Retinal pigment epithelial cell (primary cell): ENCODE data around the gene DLG5.

Experiments
- DNase-seq: peaks from one replicate; pipeline ENCODE4 v3.0.0-alpha.2; 2010; ENCODE audit warnings: low read depth
- H3K4me3 ChIP-seq: 2 replicates; pipeline ENCODE4 v1.5.1; 2011; ENCODE audit warnings: mild to moderate bottlenecking, low read length, control low read depth, moderate library complexity
- TF ChIP-seq, protein P1 (sequence below): conservative IDR thresholded peaks from 2 replicates; pipeline ENCODE4 v1.5.1; 2011; ENCODE audit warnings: low read depth, low read length, control low read depth, inconsistent platforms

The DLG5 gene

DNA sequence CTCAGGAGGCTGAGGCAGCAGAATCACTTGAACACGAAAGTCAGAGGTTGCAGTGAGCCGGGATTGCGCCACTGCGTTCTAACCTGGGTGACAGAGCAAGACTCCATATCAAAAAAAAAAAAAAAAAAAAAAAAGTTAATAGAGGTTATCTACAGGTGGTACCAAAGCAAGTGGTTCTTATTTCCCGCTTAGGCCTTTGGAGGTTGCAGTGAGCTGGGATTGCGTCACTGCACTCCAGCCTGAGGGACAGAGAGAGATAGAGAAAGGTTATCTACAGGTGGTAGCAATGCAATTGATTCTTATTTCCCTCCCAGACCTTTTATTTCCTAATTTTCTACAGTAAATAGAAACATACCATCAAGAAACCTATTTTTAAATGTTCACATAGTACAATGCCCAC is 98.2 kb downstream of the DLG5 start:
- no peak overlapping the region for H3K4me3 ChIP-seq
- no peak for DNase-seq
- TF ChIP-seq, protein P1, sequence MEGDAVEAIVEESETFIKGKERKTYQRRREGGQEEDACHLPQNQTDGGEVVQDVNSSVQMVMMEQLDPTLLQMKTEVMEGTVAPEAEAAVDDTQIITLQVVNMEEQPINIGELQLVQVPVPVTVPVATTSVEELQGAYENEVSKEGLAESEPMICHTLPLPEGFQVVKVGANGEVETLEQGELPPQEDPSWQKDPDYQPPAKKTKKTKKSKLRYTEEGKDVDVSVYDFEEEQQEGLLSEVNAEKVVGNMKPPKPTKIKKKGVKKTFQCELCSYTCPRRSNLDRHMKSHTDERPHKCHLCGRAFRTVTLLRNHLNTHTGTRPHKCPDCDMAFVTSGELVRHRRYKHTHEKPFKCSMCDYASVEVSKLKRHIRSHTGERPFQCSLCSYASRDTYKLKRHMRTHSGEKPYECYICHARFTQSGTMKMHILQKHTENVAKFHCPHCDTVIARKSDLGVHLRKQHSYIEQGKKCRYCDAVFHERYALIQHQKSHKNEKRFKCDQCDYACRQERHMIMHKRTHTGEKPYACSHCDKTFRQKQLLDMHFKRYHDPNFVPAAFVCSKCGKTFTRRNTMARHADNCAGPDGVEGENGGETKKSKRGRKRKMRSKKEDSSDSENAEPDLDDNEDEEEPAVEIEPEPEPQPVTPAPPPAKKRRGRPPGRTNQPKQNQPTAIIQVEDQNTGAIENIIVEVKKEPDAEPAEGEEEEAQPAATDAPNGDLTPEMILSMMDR: no peak

DNA sequence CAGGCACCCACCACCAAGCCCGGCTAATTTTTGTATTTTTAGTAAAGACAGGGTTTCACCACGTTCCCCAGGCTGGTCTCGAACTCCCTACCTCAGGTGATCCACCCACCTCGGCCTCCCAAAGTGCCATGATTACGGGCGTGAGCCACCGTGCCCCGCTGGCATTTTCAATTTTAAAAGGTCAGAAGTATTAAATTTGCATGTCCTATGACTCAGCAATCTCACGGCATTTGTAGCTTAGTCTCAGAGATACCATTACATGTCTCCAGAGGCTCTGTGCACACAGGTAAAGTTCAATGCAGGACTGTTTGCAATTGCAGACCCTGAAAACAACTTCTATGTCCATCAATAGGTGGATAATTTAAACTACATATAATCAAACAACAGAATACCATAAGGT is 99.2 kb downstream of the DLG5 start:
- TF ChIP-seq, protein P1: no peak
- DNase-seq: no peak
- no peak overlapping the region for H3K4me3 ChIP-seq

DNA sequence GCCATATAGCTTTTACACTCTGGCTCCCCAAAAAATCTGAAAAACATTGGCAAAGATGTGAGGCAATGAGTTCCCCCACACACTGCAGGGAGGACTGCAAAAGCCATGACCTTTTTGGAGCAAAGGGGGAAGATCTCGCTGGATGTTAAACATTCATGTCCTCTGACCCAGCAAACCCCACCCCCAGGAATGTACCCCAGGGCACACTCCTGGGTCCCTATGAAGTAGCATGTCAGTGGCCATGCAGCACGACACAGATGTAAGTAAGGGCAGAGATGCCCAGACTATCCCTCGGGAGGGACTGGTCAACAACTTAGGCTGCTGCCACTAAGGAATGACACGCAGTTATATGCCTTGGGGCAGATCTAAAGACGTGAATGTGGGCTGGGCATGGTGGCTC is 100.6 kb downstream of the DLG5 start:
- H3K4me3 ChIP-seq: no peak overlapping the region
- TF ChIP-seq, protein P1: no peak
- no peak for DNase-seq

DNA sequence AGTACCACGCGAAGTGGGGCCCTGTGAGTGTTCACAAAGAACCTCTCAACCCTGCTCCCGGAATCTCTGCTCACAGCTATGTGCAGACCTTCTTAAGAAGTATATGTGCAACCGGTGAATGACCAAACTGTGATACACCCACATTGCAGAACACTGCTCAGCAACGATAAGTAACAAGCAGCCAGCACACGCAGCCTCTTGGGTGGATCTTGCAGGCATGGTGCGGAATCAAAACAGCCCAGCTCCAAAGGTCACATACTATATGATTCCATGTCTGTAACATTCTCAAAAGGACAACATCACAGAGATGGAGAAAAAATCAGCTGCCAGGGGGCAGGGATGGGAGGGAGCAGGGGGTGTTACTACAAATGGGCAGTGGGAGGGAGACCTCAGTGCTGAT is 101.6 kb downstream of the DLG5 start:
- no peak for DNase-seq
- no peak overlapping the region for H3K4me3 ChIP-seq
- TF ChIP-seq, protein P1: no peak

DNA sequence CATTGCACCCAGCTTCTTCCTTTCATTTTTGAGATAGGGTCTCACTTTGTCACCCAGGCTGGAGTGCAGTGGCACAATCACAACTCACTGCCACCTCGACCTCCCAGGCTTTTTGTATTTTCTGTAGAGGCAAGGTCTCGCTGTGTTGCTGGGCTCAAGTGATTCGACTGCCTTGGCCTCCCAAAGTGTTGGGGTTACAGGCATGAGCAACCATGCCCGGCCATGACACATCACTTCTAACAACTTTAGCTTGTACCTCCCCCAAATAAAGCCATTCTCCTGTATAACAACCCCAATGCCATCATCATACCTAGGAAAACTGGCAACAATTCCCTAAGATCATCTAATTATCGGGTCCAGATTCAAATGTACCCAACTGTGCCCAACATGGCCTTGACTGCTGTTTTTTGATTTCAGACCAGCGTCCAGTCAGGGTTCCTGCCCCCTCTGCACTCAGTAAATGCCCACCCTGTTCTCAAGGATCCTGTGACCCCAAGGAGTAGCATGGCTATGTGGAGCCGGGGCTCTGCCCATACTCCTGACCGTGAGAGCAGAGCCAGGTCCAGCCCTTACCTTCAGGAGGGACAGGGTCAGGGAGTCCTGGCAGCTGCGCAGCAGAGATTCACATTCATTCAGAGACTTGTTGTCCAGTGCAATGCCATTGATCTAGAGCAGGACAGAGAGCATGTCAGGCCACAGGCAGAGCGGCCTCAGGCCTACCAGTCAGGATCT is 102.6 kb downstream of the DLG5 start:
- TF ChIP-seq, protein P1: no peak

DNA sequence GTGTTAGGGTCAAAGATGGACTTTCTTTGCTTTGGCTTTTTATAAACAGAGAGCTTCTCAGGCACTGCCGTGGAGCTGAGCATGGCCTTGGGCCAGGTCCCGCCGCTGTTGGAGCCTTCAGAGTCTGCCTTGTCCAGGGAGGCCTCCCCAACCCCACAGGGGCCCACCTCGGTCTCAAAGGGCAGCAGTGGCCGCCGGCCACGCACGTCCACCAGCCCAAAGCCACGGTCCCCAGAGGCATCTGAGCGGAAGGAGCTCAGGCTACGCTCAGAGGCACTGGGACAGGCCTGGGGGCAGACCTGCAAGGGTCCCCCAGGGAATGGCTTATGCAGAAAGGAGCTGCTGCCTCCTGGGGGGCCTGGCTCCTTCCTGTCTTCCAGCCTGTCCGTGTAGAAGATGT is 105.0 kb downstream of the DLG5 start:
- no peak for DNase-seq
- TF ChIP-seq, protein P1: no peak
- H3K4me3 ChIP-seq: no peak overlapping the region

More for the DNA sequence above, 102.6 kb downstream of the DLG5 start:
- H3K4me3 ChIP-seq: no peak overlapping the region
- DNase-seq: no peak

DNA sequence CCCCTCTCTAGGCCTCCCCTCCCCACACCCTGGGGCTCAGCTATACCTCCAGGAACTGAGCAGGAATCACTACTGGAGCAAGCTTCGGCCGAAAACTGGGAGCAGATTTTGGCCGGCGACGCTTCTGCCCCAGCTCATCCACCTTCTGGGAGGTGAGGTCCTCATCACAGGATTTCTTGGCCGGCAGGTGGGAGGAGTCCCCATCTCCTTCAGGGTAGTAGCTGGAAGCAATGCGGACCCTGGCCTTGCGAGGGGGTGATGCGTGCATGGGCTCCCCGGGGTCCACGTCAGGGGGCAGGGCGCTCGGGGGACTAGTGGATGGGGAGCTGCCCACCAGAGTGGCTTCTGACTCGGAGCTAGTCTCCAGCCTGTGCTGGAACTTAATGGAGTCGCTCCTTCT is 105.5 kb downstream of the DLG5 start:
- H3K4me3 ChIP-seq: no peak overlapping the region
- TF ChIP-seq, protein P1: no peak
- DNase-seq: no peak
